HG03378 (cell line): ENCODE results near the gene OCIAD2.
"Not testable (repeated sequence)": the region's sequence is repeated elsewhere in the genome, so short reads cannot be mapped to it uniquely, and the experiment has no call there.

Experiments used
- ATAC-seq: cut with Tn5 transposase; IDR thresholded peaks from one replicate; pipeline ENCODE4 v1.9.1; 2021; ENCODE audit warnings: mild to moderate bottlenecking, moderate library complexity; ENCODE audit not compliant: unreplicated experiment

OCIAD2 gene, protein sequence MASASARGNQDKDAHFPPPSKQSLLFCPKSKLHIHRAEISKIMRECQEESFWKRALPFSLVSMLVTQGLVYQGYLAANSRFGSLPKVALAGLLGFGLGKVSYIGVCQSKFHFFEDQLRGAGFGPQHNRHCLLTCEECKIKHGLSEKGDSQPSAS

GRCh38 chr4:48906206-48907173, at the start of gene OCIAD2:
OCIAD2 (minus strand) TSS chr4:48906774; CDS start chr4:48904549, 2,225 bp downstream.
- peak; percentile 87 for ATAC-seq

- no peak for ATAC-seq
Observed at GRCh38 chr4:48954314-48954713, 47.7 kb upstream of the OCIAD2 start.

DNA sequence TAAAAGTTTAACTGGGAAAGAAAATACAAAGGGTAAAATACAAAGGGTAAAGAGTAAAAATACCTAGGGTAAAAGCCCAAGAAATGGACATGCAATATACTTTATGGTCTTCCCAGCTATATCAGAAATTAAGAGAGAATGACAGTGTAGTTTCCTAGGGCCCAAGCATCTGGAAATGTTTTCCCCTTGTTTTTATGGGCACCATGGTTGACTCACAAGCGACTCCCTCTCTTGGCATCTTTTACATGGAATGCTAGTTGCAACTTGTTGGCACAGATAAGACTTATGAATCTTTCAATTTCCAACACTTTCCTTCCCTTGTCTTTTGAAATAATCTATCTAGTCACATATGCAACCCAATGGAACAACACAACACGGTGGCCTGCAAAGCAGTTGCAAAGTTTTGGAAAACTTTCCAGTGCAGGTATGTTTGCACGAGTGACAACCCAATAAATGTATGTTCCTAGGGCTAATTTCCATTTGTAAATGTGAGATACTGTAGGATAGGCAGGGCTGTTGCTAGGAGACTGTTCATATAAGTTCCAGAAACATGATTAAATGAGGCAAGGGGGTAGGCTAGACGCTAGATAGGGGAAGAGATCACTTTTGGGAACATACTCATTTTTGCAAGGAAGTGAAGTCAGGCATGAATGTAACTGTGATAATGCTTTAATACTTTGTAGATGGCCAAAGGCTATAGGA, 43.1 kb upstream of the OCIAD2 start:
- no peak for ATAC-seq

DNA sequence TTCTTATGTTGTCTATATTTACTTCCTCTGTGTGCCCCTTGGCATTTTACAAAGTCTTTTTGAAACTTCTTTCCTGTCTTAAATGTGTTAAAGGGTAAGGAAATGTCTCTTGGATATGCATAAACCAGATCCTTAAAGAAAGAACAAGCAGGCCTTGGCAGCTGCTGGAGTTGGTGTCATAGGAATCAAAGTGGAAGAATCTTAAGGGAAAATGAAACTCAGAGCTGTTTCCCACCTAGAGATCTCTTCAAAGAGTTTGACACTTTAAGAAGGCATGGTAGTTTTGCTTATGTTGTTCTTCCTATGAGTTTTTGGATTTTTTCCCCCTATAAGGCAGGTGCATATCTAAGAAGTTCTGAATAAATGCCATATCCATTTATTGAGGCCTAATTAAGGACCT, 42.5 kb upstream of the OCIAD2 start:
- no peak for ATAC-seq

DNA sequence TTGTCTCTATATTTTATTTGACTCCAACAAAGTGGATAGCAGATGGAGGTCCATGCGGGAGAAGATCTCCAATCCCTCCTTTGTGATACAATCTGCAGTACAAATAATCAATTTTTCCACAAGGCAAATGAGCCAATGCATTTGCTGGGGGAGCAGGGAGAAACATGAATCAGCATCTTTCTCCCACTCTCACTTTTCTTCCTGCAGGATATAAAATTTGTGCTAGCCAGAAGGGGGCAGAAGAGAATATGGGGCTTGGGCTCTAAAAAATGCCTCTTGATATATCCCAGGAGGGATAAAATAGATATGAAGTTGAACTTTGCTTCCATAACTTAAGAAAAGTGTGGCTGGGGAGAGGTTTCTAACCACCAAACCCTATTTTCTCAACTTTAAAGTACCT, 41.2 kb upstream of the OCIAD2 start:
- ATAC-seq = no peak

DNA sequence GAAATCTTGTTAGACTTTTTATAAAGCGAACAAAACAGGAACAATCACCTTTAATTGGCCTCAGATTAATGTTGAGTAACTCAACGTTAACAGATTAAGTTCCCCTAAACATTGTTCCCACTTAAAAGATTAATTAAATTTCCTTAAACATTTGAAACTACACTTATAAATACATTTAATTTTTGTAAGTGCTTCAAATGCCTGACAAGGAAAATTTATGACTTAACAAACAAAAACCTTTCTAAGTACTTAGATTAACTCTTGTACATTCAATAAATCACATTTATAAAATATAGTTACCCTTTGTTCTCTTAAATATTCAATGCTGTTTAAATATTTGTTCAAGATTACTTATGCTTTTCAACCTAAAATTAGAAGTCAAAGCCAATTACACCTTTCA, 39.4 kb upstream of the OCIAD2 start:
- ATAC-seq = no peak

GRCh38 chr4:48944756-48945241, 38.2 kb upstream of the OCIAD2 start:
- no peak for ATAC-seq

DNA sequence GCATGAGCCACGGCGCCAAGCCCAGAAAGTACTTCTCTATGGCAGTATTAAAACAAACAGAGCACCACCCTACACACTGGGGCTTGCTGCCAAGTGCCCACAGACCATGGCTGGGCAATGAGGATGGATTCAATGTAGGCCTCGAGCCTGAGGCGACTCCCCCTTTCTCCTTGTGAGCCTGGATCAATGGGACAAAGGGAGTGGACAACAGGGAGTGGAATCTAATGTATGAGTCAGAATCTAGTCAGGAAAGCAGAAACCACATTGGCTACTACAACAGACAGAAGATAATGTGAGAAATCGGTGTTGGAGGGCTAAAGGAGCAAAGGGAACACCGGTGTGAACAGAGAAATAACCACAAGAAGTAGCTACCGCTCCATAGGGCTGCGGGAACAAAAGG, 37.7 kb upstream of the OCIAD2 start:
- no peak for ATAC-seq

DNA sequence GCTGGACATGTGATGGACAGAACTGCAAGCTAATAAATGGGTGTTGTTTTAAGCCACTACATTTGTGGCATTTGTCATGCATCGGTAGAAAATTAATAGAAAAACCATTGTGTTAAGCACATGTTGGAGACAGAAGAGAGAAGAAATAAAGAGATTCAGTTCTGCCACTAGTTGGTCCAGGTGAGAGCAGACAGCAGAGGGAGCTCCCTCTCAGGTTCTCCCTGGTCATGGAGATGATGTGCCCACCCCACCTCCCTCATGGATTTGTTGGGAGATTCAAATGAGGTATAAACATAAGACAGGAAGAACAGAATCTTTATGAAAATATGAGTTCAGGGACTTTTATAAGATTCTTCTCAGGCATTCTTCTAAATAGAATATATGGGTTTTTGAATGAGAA, 36.8 kb upstream of the OCIAD2 start:
- no peak for ATAC-seq

GRCh38 chr4:48939785-48940184, 33.2 kb upstream of the OCIAD2 start:
- ATAC-seq = no peak

GRCh38 chr4:48938831-48939230, 32.3 kb upstream of the OCIAD2 start:
- ATAC-seq = no peak

DNA sequence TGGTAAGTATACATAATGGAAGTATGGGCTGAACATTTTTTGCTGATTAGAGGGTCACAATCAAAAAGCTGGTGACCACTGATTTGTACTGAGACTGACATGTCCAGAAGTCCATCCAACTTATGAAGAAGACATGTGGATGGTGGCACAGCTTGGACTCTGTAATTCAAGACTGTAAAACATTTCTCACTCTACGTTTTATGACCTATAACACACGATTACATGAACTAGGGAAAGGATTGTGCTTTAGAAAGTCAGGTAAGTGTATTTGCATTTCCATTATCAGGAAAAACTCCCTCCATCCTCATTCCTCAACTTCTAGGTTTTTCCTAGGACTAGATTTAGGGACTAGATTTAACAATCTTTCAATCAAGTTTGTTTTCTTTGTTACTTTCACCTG, 30.5 kb upstream of the OCIAD2 start:
- ATAC-seq = no peak

GRCh38 chr4:48931459-48931858, 24.9 kb upstream of the OCIAD2 start:
- ATAC-seq = no peak

- ATAC-seq = no peak
Observed at GRCh38 chr4:48930654-48931053, 24.1 kb upstream of the OCIAD2 start.

- ATAC-seq = no peak
Observed at GRCh38 chr4:48924416-48924815, 17.8 kb upstream of the OCIAD2 start.

GRCh38 chr4:48923065-48923464, 16.5 kb upstream of the OCIAD2 start:
- ATAC-seq = not testable (repeated sequence)

DNA sequence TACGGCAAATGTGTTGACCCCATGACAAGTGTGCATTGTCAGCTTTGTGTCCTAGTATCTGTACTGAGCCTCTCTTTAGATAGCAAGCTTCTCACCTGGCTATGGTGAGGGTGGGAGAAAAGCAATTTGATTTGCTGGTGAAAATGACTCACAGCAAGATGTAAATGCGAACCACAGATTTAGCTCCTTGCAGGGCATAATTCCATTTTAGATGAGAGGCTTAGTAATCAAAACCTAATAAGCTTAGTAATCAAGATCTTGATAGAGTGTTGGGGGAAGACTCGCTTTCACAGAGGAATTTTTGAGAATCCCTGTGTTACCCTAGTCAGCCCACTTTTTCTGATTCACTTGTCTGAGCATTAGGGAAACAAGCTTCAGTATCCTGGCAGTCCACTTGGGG, 7.7 kb upstream of the OCIAD2 start:
- no peak for ATAC-seq

GRCh38 chr4:48913346-48913745, 6.8 kb upstream of the OCIAD2 start:
- ATAC-seq = no peak

GRCh38 chr4:48912349-48912748, 5.8 kb upstream of the OCIAD2 start:
- no peak for ATAC-seq

GRCh38 chr4:48910511-48910910, 3.9 kb upstream of the OCIAD2 start:
- ATAC-seq = peak; percentile 38

DNA sequence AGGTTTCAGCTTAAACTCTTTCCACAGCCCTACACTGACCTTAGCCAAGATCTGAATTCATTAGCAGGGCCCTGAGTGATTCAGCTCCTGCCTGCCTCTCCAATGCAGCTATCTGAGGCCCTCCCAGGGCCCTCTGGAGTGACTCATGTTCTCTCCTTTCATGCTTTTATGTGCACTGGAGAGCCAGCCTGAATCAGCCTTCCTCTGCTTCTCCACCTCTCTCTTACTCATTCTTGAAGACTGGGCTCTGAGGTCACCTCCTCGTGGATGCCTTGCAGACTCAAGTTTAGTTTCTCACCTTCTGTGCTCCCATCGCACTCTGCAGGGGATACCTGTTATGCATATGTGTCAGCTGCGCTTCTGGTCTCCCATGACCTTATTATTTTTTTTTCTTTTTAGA, 3.1 kb upstream of the OCIAD2 start:
- ATAC-seq = no peak

DNA sequence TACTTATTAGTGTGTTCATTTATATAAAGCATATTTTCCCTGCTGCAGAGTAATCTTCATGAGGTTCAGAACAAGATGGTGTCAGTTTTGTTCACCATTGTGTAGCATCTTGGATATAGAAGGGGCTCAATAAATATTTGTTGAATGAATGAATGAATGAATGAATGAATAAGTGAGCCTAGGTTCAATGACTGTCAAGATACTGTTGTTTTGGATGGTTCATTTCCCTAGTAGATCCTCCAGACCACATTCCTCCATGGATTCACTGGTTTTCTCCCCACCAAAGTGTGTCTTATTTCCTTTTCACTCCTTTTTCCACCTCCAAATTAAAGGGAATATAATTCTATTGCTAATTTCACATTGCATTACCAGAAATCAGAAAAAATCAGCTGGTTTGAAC, 2.1 kb upstream of the OCIAD2 start:
- ATAC-seq = no peak
